ENCODE data around the gene RNF208. TPM values are rescaled to one million over a fixed set of nuclear protein-coding genes. Genes with fewer than 3 reads are reported as not detected.

The RNF208 gene
- total and polyA plus RNA-seq, 2 of the 4 experiments (the other 2 are of a cell fraction): 1.2 TPM; not detected in 1

DNA sequence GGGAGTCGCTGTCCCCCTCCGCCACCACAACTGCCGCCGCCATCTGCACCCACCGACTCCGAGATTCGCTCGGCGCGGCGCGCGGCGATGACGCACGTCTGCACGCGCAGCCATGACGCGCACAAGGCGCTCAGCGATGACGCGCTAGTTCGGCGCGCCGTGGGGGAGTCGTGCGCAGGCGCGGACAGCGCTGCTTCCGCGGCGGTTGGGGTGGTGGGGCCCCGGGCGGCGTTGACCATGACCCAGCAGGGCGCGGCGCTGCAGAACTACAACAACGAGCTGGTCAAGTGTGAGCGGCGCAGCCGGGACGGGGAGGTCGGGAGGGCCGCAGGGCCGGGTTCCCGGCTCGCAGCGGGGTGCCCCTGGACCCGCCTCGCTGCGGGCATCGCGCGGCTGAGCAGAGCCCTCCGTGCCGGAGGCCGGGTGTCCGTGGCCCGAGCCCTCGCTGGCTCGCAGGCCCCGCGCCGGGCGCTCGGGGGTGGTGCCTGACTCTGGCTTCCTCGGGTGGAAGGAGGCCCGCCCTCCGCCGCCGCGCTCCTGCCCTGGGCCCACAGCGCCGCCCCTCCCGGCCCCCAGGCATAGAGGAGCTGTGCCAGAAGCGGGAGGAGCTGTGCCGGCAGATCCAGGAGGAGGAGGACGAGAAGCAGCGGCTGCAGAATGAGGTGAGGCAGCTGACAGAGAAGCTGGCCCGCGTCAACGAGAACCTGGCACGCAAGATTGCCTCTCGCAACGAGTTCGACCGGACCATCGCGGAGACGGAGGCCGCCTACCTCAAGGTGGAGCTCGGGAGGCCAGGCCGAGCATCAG lies 33.3 kb downstream of the RNF208 start, which contains the start of the genes ANAPC2 and SSNA1 (continued):
- TF ChIP-seq CEBPB (IDR thresholded peaks at IDR 0.05; ENCODE audit: low read depth, low read length) (no peak), POLR2A (IDR thresholded peaks at IDR 0.05; ENCODE audit: low read depth, low read length) (peak; percentile 86), MAZ (IDR thresholded peaks at IDR 0.05; ENCODE audit: borderline replicate concordance, low read depth, low read length) (peak; percentile 75; the same call in 1 of the 2 replicates)

DNA sequence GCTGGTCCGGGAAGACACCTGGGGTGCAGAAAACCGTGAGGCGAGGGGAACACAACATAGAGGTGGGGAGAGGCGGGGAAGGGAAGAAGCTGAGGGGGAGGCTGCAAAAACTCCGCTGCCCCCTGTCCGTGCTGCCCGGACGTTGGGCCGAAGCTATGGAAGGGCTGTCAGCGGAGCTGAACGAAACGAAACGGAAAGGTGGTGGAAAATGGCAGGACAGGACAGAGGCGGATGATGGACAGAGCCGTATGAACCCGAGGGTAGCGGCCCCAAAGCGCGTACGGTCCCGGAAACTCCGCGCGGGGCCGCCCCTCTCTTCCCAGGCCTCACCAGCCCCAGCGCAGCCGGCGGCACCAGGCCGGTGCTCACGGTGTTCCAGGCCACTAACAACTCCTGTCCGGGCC lies 34.0 kb downstream of the RNF208 start:
- WGBS, 2 experiments (ENCODE audit: extremely low coverage in 2 of 2, insufficient read length in 1 of 2): 2% methylated on average over 17 of the region's 31 CpGs; no CpG with 5 or more reads in 1 of the 2 experiments
- BruUV-seq (replicated peaks): no TSS peak
- peak overlapping the region; percentile 81 for H4K5ac ChIP-seq (ENCODE audit: low read depth, low read length)
- no peaks in the 10 kb centered on the region for H3K9me1 ChIP-seq (ENCODE audit: insufficient read depth, low read length)
- H3K27ac ChIP-seq (ENCODE audit: insufficient read depth, low read length): peak overlapping the region; percentile 66
- peaks cover 16% of the 10 kb centered on the region for H3K4me1 ChIP-seq (ENCODE audit: control insufficient read depth, insufficient read depth, low read length)
- peak overlapping the region; percentile 42 for H3K4ac ChIP-seq (ENCODE audit: low read depth, low read length)
- H2BK20ac ChIP-seq (ENCODE audit: low read depth, low read length): no peak overlapping the region
- H2AK5ac ChIP-seq (ENCODE audit: low read depth, low read length): peak overlapping the region; percentile 84
- H4K91ac ChIP-seq (ENCODE audit: insufficient read depth, low read depth, low read length): peak overlapping the region; percentile 59; the same call in 1 of the 2 replicates
- peaks cover 22% of the 10 kb centered on the region for H4K20me1 ChIP-seq (ENCODE audit: insufficient read depth, low read length)
- peak overlapping the region; percentile 68 for H2BK5ac ChIP-seq (ENCODE audit: low read depth, low read length, poor library complexity, severe bottlenecking)
- in situ Hi-C loops (cut with MboI; ENCODE audit: low sequenced_read_pairs): no loop called here
- peaks cover 5 to 57% of the 10 kb centered on the region in 2 experiments for H3K79me1 ChIP-seq (ENCODE audit: low read depth in 1 of 2, low read length in 2 of 2)
- H3K23ac ChIP-seq (ENCODE audit: low read depth, low read length): 0 out of 2 replicates have a peak overlapping the region, but pooled peaks have one; percentile 35
- TF ChIP-seq POLR2A (IDR thresholded peaks at IDR 0.05; ENCODE audit: low read depth, low read length): no peak
- TF ChIP-seq MXI1 (IDR thresholded peaks at IDR 0.05; ENCODE audit: borderline replicate concordance, low read depth, low read length): no peak
- TF ChIP-seq BHLHE40 (IDR thresholded peaks at IDR 0.05; ENCODE audit: low read depth, low read length): no peak
- no peak for TF ChIP-seq RAD21 (IDR thresholded peaks at IDR 0.05; ENCODE audit: low read length)
- TF ChIP-seq RCOR1 (IDR thresholded peaks at IDR 0.05; ENCODE audit: insufficient replicate concordance, low read length): no peak
- TF ChIP-seq, protein P1, sequence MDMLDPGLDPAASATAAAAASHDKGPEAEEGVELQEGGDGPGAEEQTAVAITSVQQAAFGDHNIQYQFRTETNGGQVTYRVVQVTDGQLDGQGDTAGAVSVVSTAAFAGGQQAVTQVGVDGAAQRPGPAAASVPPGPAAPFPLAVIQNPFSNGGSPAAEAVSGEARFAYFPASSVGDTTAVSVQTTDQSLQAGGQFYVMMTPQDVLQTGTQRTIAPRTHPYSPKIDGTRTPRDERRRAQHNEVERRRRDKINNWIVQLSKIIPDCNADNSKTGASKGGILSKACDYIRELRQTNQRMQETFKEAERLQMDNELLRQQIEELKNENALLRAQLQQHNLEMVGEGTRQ (IDR thresholded peaks at IDR 0.05; ENCODE audit: low read depth, low read length): no peak
- no peak for TF ChIP-seq SMC3 (IDR thresholded peaks at IDR 0.05; ENCODE audit: low read depth, low read length)
- TF ChIP-seq CHD1 (IDR thresholded peaks at IDR 0.05; ENCODE audit: low read depth, low read length): no peak
- TF ChIP-seq FOS (IDR thresholded peaks at IDR 0.05; ENCODE audit: low read depth, low read length): no peak
- TF ChIP-seq NFE2L2 (IDR thresholded peaks at IDR 0.05; ENCODE audit: low read depth, low read length): no peak
- TF ChIP-seq MAFK (IDR thresholded peaks at IDR 0.05; ENCODE audit: low read depth, low read length): no peak
- DNase-seq (no peak), ATAC-seq (ENCODE audit: low read depth) (peak; percentile 3)
- peak overlapping the region; percentile 84 for H3K9ac ChIP-seq (ENCODE audit: low read depth, low read length)
- H3K4me3 ChIP-seq (ENCODE audit: insufficient read depth, low read depth, low read length): peak overlapping the region; percentile 91
- peak overlapping the region; percentile 96 for H2AK9ac ChIP-seq (replicated peaks; ENCODE audit: low read depth, low read length, poor library complexity)
- H2BK120ac ChIP-seq (ENCODE audit: low read depth, low read length): no peak overlapping the region
- no peak overlapping the region for H2BK15ac ChIP-seq (ENCODE audit: low read depth, low read length)
- H3K14ac ChIP-seq (replicated peaks; ENCODE audit: low read depth, low read length): peak overlapping the region; percentile 42; the same call in 1 of the 2 replicates
- H3K18ac ChIP-seq (ENCODE audit: low read depth, low read length): no peak overlapping the region
- 0 out of 2 replicates have a peak overlapping the region, but pooled peaks have one; percentile 38 for H3K56ac ChIP-seq (ENCODE audit: extremely low read depth, insufficient read depth, low read length)
- ChIA-PET POLR2A (ENCODE audit: unreplicated experiment) (interaction anchor here (0.6 to 0.8 kb wide), 2 partner anchors 55 to 101 kb away, joined by 3 to 6 read pairs; partner anchors contain the start of gene MAN1B1), CTCF (no interaction called here)
- H3K27me3 ChIP-seq (ENCODE audit: control insufficient read depth, insufficient read depth, low read length): no peaks in the 10 kb centered on the region
- H2AFZ ChIP-seq (replicated peaks; ENCODE audit: low read length, poor library complexity): peak overlapping the region; percentile 99
- H4K8ac ChIP-seq (ENCODE audit: low read depth in 2 of 2, low read length in 2 of 2): peak overlapping the region; percentile 69 to 97
- dilution Hi-C loops (cut with HindIII; ENCODE audit: low sequenced_read_pairs, unreplicated experiment): no loop called here
- H3K9me3 ChIP-seq (ENCODE audit: control insufficient read depth, insufficient read depth, low read length): no peaks in the 10 kb centered on the region
- H3K4me2 ChIP-seq (ENCODE audit: low read depth, low read length): peak overlapping the region; percentile 88
- intact Hi-C loops (cut with micrococcal nuclease): no loop called here
- H3K36me3 ChIP-seq (ENCODE audit: control insufficient read depth, insufficient read depth, low read length): peaks cover 57% of the 10 kb centered on the region
